HG02981 (cell line): ENCODE data around the gene RPL28.
"Not testable (repeated sequence)": the region's sequence is repeated elsewhere in the genome, so short reads cannot be mapped to it uniquely, and the experiment has no call there.

ENCODE experiments used
- ATAC-seq: cut with Tn5 transposase; IDR thresholded peaks from one replicate; pipeline ENCODE4 v1.9.1; 2021; ENCODE audit warnings: mild to moderate bottlenecking, moderate library complexity; ENCODE audit not compliant: unreplicated experiment

RPL28 gene

DNA sequence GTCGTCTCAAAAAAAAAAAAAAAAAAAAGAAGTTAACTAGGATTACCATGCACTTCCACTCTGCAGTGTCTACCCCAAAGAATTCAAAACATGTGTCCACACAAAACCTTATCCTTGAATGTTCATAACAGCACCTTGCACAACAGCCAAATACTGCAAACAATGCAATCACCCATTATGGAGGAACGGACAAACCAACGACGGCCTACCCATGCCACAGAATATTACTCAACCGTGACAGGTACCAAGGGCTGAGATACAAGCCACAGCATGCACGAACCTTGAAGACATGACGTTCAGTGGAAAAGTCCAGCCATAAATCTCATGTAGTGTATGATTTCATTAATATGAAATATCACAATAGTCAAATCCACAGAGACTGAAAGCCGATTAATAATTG lies 60.3 kb downstream of the RPL28 start:
- ATAC-seq, result no peak

DNA sequence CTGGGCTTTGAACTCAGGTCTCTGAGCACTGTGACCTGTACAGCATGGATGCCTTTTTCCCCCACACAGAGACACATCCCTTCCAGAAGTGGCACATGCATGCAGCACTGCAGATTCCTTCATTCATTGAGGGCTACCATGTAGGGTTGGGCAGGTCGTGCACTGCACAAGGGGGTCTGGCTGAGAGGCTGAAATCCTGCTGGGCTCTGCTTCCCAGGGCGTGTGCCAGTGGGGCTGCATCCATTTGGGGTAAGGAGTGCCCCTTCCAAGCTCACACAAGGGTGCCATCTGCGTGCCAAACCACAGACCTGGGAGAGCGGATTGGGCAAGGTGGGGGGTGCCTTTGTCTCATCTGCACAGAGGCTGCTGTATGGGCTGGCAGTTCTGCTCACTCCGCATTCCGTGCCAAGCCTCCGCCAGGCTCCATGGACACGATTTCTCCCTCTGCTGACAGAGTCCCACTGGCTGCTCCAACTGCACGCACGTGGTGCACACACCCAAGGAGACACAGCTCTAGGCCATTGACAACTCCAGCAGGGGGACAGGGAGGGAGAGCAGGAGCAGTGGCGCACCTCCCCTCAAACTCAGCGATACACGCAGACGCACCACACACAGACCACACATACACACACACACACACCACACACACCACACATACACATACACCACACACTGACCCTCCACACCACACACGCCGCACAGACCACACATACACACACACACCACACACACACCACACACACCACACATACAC lies 61.9 kb downstream of the RPL28 start:
- ATAC-seq, result no peak

DNA sequence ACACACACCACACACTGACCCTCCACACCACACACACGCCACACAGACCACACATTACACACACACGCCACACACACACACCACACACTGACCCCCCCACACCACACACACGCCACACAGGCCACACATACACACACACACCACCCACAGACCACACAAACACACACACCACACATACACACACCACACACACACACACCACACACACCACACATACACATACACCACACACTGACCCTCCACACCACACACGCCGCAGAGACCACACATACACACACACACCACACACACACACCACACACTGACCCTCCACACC lies 62.4 kb downstream of the RPL28 start:
- not testable (repeated sequence) for ATAC-seq

DNA sequence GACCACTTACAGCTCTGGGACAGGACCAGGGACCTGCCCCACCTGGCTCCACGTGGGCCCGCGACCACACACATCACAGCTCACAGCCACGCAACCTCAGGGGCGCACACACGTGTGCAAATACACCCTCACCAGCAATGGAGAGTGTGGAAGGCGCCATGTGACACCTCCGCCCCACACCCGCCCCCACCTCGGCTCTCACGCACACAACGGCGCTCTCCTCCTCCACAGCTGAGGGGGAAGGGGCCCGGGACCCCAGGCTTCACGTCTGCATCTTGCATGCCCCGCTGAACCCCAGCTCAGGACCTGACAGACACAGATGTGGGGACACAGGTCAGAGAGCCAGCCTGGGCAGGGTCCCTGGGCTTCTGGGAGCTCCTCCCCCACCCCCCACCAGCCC lies 63.7 kb downstream of the RPL28 start:
- ATAC-seq, result no peak

DNA sequence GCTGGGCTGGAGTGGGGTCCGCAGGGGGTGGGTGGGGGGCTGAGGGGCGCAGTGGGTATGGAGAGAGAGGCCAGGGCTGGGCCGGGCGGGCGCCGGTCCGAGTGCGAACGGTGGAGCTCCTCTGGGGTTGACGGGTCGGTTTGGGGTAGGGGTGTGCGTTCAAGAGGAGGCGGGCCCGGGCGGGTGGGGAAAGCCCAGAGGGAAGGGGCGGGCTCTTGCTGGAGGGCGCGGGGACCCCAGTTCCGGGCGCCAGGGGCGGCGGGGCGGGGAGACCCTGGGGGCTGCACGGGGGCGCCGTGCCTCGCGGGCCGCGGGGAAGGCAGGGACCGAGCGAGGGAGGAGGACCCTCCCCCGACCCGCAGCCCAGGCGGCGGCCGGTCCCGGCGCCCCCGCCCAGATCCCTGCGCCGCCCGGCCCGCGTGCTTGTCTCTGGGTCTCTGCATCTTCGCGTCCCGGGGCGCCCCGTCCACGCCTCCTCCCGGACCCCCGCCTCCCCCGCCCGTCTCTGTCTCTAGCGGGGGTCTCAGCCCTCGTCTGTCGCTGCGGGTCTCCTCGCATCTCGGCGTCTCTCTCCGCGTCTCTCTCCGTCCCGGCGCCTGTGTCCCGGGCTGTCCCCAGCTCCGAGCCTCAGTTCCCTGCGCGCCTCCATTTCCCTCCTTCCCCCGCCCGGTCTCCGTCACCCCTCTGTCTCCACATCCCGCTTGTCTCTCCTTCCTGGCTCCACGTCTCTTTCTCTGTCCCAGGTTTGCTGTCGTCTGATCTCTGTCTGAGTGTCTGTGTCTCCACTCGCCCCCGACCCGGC lies 65.6 kb downstream of the RPL28 start:
- ATAC-seq, result no peak

DNA sequence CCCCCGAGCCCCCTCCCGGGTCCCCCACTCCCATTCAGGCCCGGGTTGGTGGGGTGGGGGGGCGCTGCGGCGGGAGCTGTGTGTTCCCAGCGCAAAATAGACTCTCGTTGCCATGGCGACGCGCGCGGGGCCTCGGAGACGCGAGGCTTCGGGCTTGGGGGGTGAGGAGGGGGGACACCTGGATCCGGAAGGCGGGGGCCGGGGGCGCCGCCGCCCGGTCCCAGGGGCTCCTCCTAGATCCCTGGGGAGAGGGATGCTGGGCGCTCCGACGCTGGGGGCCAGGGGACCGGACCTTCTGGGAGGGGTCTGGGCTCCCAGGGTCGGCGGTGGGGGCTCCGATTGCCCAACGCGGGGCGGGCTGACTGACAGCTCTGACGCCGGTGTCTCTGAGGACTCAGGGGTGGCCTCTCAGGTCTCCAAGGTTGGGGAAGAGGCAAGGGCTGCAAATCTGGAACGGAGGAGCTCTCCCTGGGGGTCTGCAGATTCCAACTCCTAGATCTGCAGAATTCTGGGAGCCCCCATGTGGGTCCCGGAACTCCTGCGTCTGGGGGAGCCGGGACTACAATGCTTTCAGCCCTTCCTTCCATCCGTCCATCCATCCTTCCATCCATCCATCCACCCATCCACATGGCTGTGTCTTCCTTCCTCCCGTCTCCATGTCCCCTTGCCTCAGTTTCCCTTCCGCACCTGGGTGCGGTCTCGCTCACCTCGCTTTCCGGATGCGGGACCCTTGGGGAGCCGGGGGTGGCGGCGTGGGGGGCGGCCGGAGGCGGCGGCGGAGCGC lies 66.4 kb downstream of the RPL28 start:
- ATAC-seq, result no peak
